Trophoblast cell (in vitro differentiated cells and primary cell): Measurements from ENCODE around the gene HYAL2.

ENCODE experiments used
- DNase-seq, 2 donors: peaks; one replicate each; pipeline ENCODE4 v3.0.0-alpha.2; 2016
- H2AFZ ChIP-seq: 2 replicates; pipeline ENCODE4 v1.6.1; 2013; ENCODE audit warnings: low read length, moderate library complexity, mild to moderate bottlenecking; ENCODE audit not compliant: insufficient read depth, poor library complexity
- H2AK5ac ChIP-seq: 2 replicates; pipeline ENCODE4 v1.6.1; 2013; ENCODE audit warnings: mild to moderate bottlenecking, low read length
- H2BK120ac ChIP-seq: 2 replicates; pipeline ENCODE4 v1.6.1; 2013; ENCODE audit warnings: low read length, mild to moderate bottlenecking, moderate library complexity; ENCODE audit not compliant: insufficient read depth, poor library complexity
- H2BK12ac ChIP-seq: 2 replicates; pipeline ENCODE4 v1.6.1; 2013; ENCODE audit warnings: mild to moderate bottlenecking, low read length, moderate library complexity
- H2BK5ac ChIP-seq: 2 replicates; pipeline ENCODE4 v1.6.1; 2013; ENCODE audit warnings: low read length, low read depth, moderate library complexity, mild to moderate bottlenecking; ENCODE audit not compliant: poor library complexity
- H3K14ac ChIP-seq: 2 replicates; pipeline ENCODE4 v1.6.1; 2013; ENCODE audit warnings: mild to moderate bottlenecking, low read length
- H3K18ac ChIP-seq: 2 replicates; pipeline ENCODE4 v1.6.1; 2013; ENCODE audit warnings: mild to moderate bottlenecking, low read length
- H3K23ac ChIP-seq: 2 replicates; pipeline ENCODE4 v1.6.1; 2013; ENCODE audit warnings: low read length
- H3K27ac ChIP-seq: 2 replicates; pipeline ENCODE4 v1.5.1; 2013; ENCODE audit warnings: low read depth, mild to moderate bottlenecking, inconsistent platforms, low read length, moderate library complexity
- H3K27me3 ChIP-seq: 2 replicates; pipeline ENCODE4 v1.6.1; 2013; ENCODE audit warnings: inconsistent platforms, mild to moderate bottlenecking, low read length, moderate library complexity; ENCODE audit not compliant: insufficient read depth
- H3K36me3 ChIP-seq, 2 experiments: 1 replicate in 1 of 2; 2 replicates in 1 of 2; pipeline ENCODE4 v1.6.1; 2013; ENCODE audit warnings: low read length in 2 of 2, mild to moderate bottlenecking in 2 of 2, moderate library complexity in 1 of 2; ENCODE audit not compliant: insufficient read depth in 2 of 2, control insufficient read depth in 1 of 2
- H3K4ac ChIP-seq: 2 replicates; pipeline ENCODE4 v1.6.1; 2013; ENCODE audit warnings: low read depth, mild to moderate bottlenecking, low read length, moderate library complexity
- H3K4me1 ChIP-seq, 2 experiments: 1 replicate in 1 of 2; 2 replicates in 1 of 2; pipeline ENCODE4 v1.6.1; 2013; ENCODE audit warnings: low read length in 2 of 2, mild to moderate bottlenecking in 2 of 2, moderate library complexity in 1 of 2; ENCODE audit not compliant: insufficient read depth in 2 of 2, control insufficient read depth in 1 of 2
- H3K4me2 ChIP-seq: 2 replicates; pipeline ENCODE4 v1.6.1; 2013; ENCODE audit warnings: inconsistent platforms, mild to moderate bottlenecking, low read length, moderate library complexity
- H3K4me3 ChIP-seq: 2 replicates; pipeline ENCODE4 v1.5.1; 2013; ENCODE audit warnings: mild to moderate bottlenecking, low read depth, low read length, inconsistent platforms
- H3K79me1 ChIP-seq: one replicate; pipeline ENCODE4 v1.6.1; 2013; ENCODE audit warnings: low read length
- H3K79me2 ChIP-seq: 2 replicates; pipeline ENCODE4 v1.6.1; 2013; ENCODE audit warnings: low read length, mild to moderate bottlenecking; ENCODE audit not compliant: control insufficient read depth, insufficient read depth, poor library complexity
- H3K9ac ChIP-seq: 2 replicates; pipeline ENCODE4 v1.6.1; 2013; ENCODE audit warnings: mild to moderate bottlenecking, low read length
- H3K9me3 ChIP-seq: 2 replicates; pipeline ENCODE4 v1.6.1; 2013; ENCODE audit warnings: low read depth, mild to moderate bottlenecking, control low read depth, inconsistent platforms, low read length; ENCODE audit not compliant: insufficient read depth
- H4K12ac ChIP-seq: 2 replicates; pipeline ENCODE4 v1.6.1; 2013; ENCODE audit warnings: low read depth, mild to moderate bottlenecking, low read length, moderate library complexity
- H4K8ac ChIP-seq: 2 replicates; pipeline ENCODE4 v1.6.1; 2013; ENCODE audit warnings: low read depth, mild to moderate bottlenecking, low read length, moderate library complexity
- H4K91ac ChIP-seq: one replicate; pipeline ENCODE4 v1.6.1; 2013; ENCODE audit warnings: low read depth, mild to moderate bottlenecking, low read length, moderate library complexity
- WGBS: extraction: QIAGEN DNeasy Blood & Tissue Kit; methylation state at CpG from one replicate; pipeline ENCODE4 v1.1.7; 2013; ENCODE audit warnings: missing lambda C conversion rate; ENCODE audit not compliant: insufficient read length, insufficient coverage; ENCODE audit errors: extremely low coverage; 5-methylcytosine and 5-hydroxymethylcytosine counted together

The HYAL2 gene

GRCh38 chr3:50352781-50353180 lies 30.2 kb upstream of the HYAL2 start:
- DNase-seq: peak in 1 of 2 donors; percentile 34
- WGBS: no CpG with 5 or more reads among the region's 2 CpGs
- H4K91ac ChIP-seq: no peak overlapping the region
- peaks cover 2% of the 10 kb centered on the region for H3K9me3 ChIP-seq
- no peak overlapping the region for H2AFZ ChIP-seq
- H3K4ac ChIP-seq: no peak overlapping the region
- H2BK120ac ChIP-seq: no peak overlapping the region
- H3K79me1 ChIP-seq: peaks cover 5% of the 10 kb centered on the region
- H3K4me2 ChIP-seq: no peak overlapping the region
- H3K9ac ChIP-seq: no peak overlapping the region
- no peak overlapping the region for H3K27ac ChIP-seq
- H2BK5ac ChIP-seq: no peak overlapping the region
- peaks cover 22 to 42% of the 10 kb centered on the region in 2 experiments for H3K4me1 ChIP-seq
- H3K79me2 ChIP-seq: peaks cover 4% of the 10 kb centered on the region
- H3K23ac ChIP-seq: no peak overlapping the region
- H2BK12ac ChIP-seq: no peak overlapping the region
- no peaks in the 10 kb centered on the region for H3K27me3 ChIP-seq
- no peak overlapping the region for H3K4me3 ChIP-seq
- H3K18ac ChIP-seq: no peak overlapping the region
- no peak overlapping the region for H3K14ac ChIP-seq
- H3K36me3 ChIP-seq: peaks cover 44 to 51% of the 10 kb centered on the region in 2 experiments
- H2AK5ac ChIP-seq: no peak overlapping the region
- no peak overlapping the region for H4K8ac ChIP-seq
- no peak overlapping the region for H4K12ac ChIP-seq

DNA sequence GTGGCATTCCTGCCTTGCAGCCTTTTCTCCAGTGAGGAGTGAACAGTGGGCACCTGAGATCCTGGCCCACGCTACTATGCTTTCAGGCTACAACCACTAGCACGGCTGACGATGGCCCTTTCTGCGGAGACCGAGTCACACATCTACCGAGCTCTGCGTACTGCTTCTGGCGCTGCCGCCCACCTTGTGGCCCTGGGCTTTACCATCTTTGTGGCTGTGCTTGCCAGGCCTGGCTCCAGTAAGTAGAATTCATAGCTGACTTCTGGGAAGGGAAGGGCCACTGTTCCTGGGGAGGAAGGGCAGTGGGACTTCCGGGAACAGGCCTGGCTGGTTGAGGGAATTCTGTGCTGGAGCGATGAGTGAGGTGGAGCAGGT lies 28.8 kb upstream of the HYAL2 start:
- peak overlapping the region; percentile 0 for H3K9ac ChIP-seq
- H4K91ac ChIP-seq: no peak overlapping the region
- no peak overlapping the region for H2BK120ac ChIP-seq
- H3K4ac ChIP-seq: no peak overlapping the region
- no peak overlapping the region for H2BK12ac ChIP-seq
- H3K27ac ChIP-seq: no peak overlapping the region
- no peak overlapping the region for H2AFZ ChIP-seq
- no peak overlapping the region for H3K14ac ChIP-seq
- no peaks in the 10 kb centered on the region for H3K27me3 ChIP-seq
- H3K79me1 ChIP-seq: peaks cover 5% of the 10 kb centered on the region
- H3K36me3 ChIP-seq: peaks cover 41 to 47% of the 10 kb centered on the region in 2 experiments
- no CpG with 5 or more reads among the region's 11 CpGs for WGBS
- H3K23ac ChIP-seq: no peak overlapping the region
- no peak overlapping the region for H2AK5ac ChIP-seq
- no peak overlapping the region for H2BK5ac ChIP-seq
- peak overlapping the region; percentile 16 for H4K8ac ChIP-seq
- peaks cover 2% of the 10 kb centered on the region for H3K9me3 ChIP-seq
- peak overlapping the region; percentile 90 for H3K4me3 ChIP-seq
- H3K4me1 ChIP-seq: peaks cover 14 to 27% of the 10 kb centered on the region in 2 experiments
- no peak overlapping the region for H3K18ac ChIP-seq
- H3K79me2 ChIP-seq: peaks cover 2% of the 10 kb centered on the region
- no peak overlapping the region for H4K12ac ChIP-seq
- DNase-seq: no peak
- H3K4me2 ChIP-seq: peak overlapping the region; percentile 76

DNA sequence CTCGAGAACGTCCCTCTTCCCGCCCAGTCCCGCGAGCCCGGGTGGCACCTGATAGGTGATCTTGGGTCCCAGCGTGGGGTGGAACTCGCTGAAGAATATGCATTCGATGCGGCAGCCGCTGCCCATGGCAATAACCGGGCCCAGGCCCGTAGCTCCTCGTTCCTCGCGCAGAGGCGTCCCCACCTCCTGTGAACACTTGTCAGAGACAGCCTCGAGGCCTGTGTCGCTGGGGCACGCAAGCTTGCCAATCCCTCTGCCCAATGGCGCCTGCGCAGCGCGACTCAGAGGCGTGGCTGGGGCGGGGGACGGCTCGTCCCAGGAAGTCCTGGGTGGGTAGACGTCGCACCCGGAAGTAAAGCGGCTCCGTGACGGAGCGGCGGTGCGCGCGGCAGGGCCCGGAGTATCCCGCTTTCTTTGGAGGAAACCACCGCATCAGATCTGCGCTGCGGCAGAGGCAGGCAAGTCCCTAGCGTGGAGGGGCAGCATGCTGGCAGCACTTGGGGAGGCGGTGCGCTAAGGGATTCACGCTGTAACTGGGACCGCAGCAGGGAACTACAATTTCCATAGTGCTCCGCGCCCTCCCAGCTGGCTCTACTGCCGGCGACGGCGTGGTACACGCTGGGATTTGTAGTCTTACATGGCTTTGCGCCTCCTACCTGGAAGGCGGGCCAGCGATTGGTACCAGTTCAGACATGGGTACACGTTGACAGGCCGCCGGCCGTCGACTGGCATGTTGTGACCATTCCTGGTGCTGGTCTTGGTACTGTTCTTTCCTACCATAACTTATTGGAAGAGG lies 28.2 kb upstream of the HYAL2 start, which contains the start of the genes CYB561D2 and NPRL2:
TSS of gene CYB561D2 (plus strand) at position 336 of the 796 bp plus-strand sequence. CDS start 572 bp downstream, outside the sequence.
TSS of gene NPRL2 (minus strand) at position 249 of the 796 bp plus-strand sequence. CDS start at position 126, 123 bp downstream.
- Histone ChIP-seq H3K79me2 (peaks cover 2% of the 10 kb centered on the region), H3K4ac (peak within 1 kb of the TSS; percentile 22), H3K79me1 (peaks cover 5% of the 10 kb centered on the region), H3K14ac (peak within 1 kb of the TSS; percentile 63), H3K36me3 (peaks cover 36 to 41% of the 10 kb centered on the region in 2 experiments), H4K91ac (peak within 1 kb of the TSS; percentile 84), H2BK5ac (peak within 1 kb of the TSS; percentile 75), H2AK5ac (peak within 1 kb of the TSS; percentile 35), H3K4me1 (peaks cover 14 to 23% of the 10 kb centered on the region in 2 experiments), H3K9me3 (peaks cover 2% of the 10 kb centered on the region), H4K12ac (peak within 1 kb of the TSS; percentile 50), H3K23ac (no peak within 1 kb of the TSS), H3K4me2 (peak within 1 kb of the TSS; percentile 76), H3K9ac (peak within 1 kb of the TSS; percentile 65), H4K8ac (peak within 1 kb of the TSS; percentile 86), H3K4me3 (peak within 1 kb of the TSS; percentile 90), H2BK12ac (no peak within 1 kb of the TSS), H2AFZ (peak within 1 kb of the TSS; percentile 72), H3K27ac (peak within 1 kb of the TSS; percentile 69), H2BK120ac (peak within 1 kb of the TSS; percentile 26), H3K18ac (peak within 1 kb of the TSS; percentile 78), H3K27me3 (no peaks in the 10 kb centered on the region)
- no CpG with 5 or more reads among the region's 64 CpGs for WGBS
- DNase-seq: peak; percentile 98

DNA sequence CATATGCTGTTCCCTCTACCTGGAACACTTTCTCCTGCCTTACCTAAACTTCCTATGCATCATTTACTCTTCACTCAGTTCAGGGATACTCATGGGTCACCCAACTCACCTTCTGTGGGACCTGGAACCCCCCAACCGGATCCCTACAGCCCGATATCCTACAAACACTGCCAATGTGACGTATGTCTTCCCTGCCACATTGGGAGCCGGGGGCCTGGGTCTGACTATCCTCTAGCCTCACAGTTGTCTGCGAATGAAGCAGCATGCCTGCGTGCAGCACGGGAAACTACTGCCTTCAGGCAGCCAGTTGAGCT lies 27.6 kb upstream of the HYAL2 start:
- H3K14ac ChIP-seq: peak overlapping the region; percentile 63
- no peak overlapping the region for H2BK120ac ChIP-seq
- H4K12ac ChIP-seq: peak overlapping the region; percentile 15
- no peak for DNase-seq
- H2AK5ac ChIP-seq: peak overlapping the region; percentile 35
- H3K27ac ChIP-seq: no peak overlapping the region
- H3K9ac ChIP-seq: peak overlapping the region; percentile 61
- WGBS: no CpG with 5 or more reads among the region's 7 CpGs
- peak overlapping the region; percentile 76 for H3K4me2 ChIP-seq
- peak overlapping the region; percentile 22 for H4K91ac ChIP-seq
- peaks cover 2% of the 10 kb centered on the region for H3K79me2 ChIP-seq
- H3K4me1 ChIP-seq: peaks cover 17 to 26% of the 10 kb centered on the region in 2 experiments
- H3K36me3 ChIP-seq: peaks cover 32 to 35% of the 10 kb centered on the region in 2 experiments
- H3K27me3 ChIP-seq: peaks cover under 1% of the 10 kb centered on the region
- H3K18ac ChIP-seq: peak overlapping the region; percentile 31
- no peak overlapping the region for H2BK12ac ChIP-seq
- H3K23ac ChIP-seq: no peak overlapping the region
- peaks cover 5% of the 10 kb centered on the region for H3K79me1 ChIP-seq
- peak overlapping the region; percentile 90 for H3K4me3 ChIP-seq
- no peak overlapping the region for H2BK5ac ChIP-seq
- peak overlapping the region; percentile 22 for H3K4ac ChIP-seq
- H2AFZ ChIP-seq: peak overlapping the region; percentile 47
- H4K8ac ChIP-seq: peak overlapping the region; percentile 64
- H3K9me3 ChIP-seq: peaks cover 2% of the 10 kb centered on the region
